Activated T-helper 1 cell treated with anti-CD3 and anti-CD28 coated beads, Interleukin-12 subunit alpha, Interleukin-12 subunit beta, Interleukin-2, Interleukin-4 antibody, amounts not matched to agents 30 ng/mL and 10 ng/mL and 1 ng/mL, durations not matched to agents 14 hours and 24 hours and 36 hours (primary cell): ENCODE results near the gene NPDC1. TPM values are rescaled to one million over a fixed set of nuclear protein-coding genes. Genes with fewer than 3 reads are reported as not detected.
A peak's percentile ranks its signal among the peaks of the same experiment; 100 is the strongest.

Experiments used
- DNase-seq: peaks from one replicate; pipeline ENCODE4 v3.0.0; 2021; ENCODE audit warnings: low spot score
- H3K27ac Mint-ChIP-seq: one replicate; pipeline ENCODE4 v1.8.0; 2021; ENCODE audit warnings: mild to moderate bottlenecking, mixed read lengths
- H3K27me3 Mint-ChIP-seq: one replicate; pipeline ENCODE4 v1.8.0; 2022; ENCODE audit warnings: mild to moderate bottlenecking, moderate library complexity, mixed read lengths; ENCODE audit not compliant: insufficient read depth
- H3K36me3 Mint-ChIP-seq: one replicate; pipeline ENCODE4 v1.8.0; 2021; ENCODE audit warnings: low read depth, mixed read lengths
- H3K4me1 Mint-ChIP-seq: one replicate; pipeline ENCODE4 v1.8.0; 2021; ENCODE audit warnings: low read depth, mixed read lengths
- H3K4me3 Mint-ChIP-seq: one replicate; pipeline ENCODE4 v1.8.0; 2021; ENCODE audit warnings: mild to moderate bottlenecking, moderate library complexity, mixed read lengths
- H3K9me3 Mint-ChIP-seq: one replicate; pipeline ENCODE4 v1.8.0; 2021; ENCODE audit warnings: mixed read lengths
- intact Hi-C: fragments of 100-400 bp; cut with micrococcal nuclease; formaldehyde crosslinking; loops from one replicate; pipeline ENCODE4 v1.15.1; 2024
- total RNA-seq: library from RNA; stranded (reverse); gene quantifications from 2 replicates; pipeline ENCODE4 v1.2.3, GENCODE V29; 2022

The NPDC1 gene
- total RNA-seq, 1 donor from 2014 or later: 80.1 TPM

DNA sequence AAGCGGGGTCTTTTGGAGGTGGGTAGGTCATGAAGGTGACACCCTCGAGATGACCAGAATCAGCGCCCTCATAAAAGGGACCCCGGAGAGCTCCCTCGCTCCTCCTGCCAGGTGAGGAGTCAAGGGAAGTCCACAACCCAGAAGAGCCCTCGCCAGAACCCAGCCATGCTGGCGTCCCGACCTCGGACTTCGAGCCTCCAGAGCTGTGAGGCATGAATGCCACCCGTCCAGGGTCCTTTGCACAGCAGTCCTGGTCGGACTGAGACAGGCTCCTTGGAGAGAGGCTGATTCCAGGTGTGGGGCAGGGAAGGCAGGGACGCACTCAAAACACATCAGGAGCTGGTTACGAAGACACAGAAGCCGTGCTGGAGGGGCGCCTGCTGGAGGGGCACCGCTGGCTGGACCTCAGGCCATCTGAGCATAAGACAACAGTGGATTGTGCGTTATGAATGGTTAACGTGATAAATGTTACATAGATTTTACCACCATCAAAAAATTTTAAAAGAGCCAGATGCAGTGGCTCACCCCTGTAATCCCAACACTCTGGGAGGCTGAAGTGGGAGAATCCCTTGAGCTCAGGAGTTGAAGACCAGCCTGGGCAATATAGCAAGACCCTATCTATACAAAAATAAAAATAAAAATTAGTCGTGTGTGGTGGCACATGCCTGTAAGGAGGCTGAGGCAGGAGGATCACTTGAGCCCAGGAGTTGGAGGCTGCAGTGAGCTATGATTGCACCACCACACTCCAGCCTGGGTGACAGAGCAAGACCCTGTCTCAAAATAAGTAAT is 43.9 kb downstream of the NPDC1 start:
- Mint-ChIP-seq H3K4me1 (peaks cover 22% of the 10 kb centered on the region), H3K36me3 (no peaks in the 10 kb centered on the region), H3K9me3 (no peaks in the 10 kb centered on the region), H3K27me3 (peaks cover 13% of the 10 kb centered on the region), H3K4me3 (no peak overlapping the region), H3K27ac (no peak overlapping the region)
- intact Hi-C loops: loop anchor here (2.0 kb wide), 2 partner anchors 33 to 211 kb away; partner anchors contain the start of gene TMEM141
- no peak for DNase-seq

DNA sequence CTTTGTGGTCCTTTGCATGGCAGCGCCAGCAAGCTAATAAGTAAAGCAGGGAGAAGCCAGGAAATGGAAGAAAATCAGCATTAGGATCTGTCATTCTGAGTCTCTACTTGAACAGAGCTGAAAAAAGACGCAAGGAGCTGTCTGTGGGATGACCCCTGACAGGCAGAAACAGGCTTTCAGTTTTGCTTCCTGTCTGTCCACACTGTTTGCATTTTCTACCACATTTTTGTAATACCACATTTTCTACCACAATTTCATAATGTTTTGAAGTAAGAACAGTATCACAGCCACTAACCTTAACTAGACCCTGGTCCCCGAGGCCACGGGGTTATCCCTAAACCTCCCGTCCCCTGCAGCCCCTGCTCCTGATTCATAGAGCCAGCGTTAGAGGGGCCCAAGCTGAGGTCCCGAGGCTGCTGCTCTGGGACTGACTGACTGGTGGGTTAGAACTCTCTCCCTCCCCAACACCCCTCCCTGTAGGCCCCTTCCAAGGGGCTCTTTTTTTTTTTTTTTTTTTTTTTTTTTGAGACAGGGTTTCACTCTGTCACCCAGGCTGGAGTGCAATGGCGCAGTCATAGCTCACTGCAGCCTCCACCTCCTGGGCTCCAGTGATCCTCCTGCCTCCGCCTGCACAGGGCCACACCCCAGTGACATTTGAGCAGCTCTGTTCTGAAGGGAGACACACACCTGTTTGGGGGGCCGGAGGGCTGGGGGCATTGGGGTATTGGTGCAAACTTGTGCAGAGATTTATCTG is 45.6 kb downstream of the NPDC1 start:
- peak; percentile 22 for DNase-seq
- H3K27me3 Mint-ChIP-seq: peaks cover 13% of the 10 kb centered on the region
- no peaks in the 10 kb centered on the region for H3K36me3 Mint-ChIP-seq
- intact Hi-C loops: loop anchor here (1.0 to 2.0 kb wide), 3 partner anchors 34 to 210 kb away; partner anchors contain the start of gene TMEM141
- peak overlapping the region; percentile 72 for H3K27ac Mint-ChIP-seq
- peak overlapping the region; percentile 32 for H3K4me3 Mint-ChIP-seq
- no peaks in the 10 kb centered on the region for H3K9me3 Mint-ChIP-seq
- peaks cover 26% of the 10 kb centered on the region for H3K4me1 Mint-ChIP-seq

DNA sequence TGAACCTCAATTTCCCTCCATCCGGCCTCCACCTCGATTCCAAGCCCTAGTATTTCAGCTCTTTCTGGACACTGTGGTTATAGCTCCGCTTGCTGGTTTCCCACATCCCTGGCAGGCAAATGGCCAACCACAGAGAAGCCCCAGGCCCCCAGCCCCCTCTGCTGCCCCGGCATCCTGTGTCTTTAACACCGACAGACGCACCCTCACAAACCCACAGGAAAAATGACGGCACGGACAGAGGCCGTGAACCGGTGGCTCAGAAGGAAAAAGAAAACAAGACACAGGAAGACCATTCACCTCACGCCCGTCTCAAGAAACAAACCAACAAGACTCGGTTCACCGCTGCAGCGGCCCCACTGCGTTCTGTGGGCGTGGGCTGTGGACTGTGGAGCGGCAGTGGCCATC is 48.1 kb downstream of the NPDC1 start:
- Mint-ChIP-seq H3K4me3 (peak overlapping the region; percentile 55), H3K9me3 (no peaks in the 10 kb centered on the region), H3K36me3 (no peaks in the 10 kb centered on the region), H3K27ac (peak overlapping the region; percentile 85), H3K27me3 (peaks cover 10% of the 10 kb centered on the region), H3K4me1 (peaks cover 34% of the 10 kb centered on the region)
- DNase-seq: peak; percentile 28
- intact Hi-C loops: no loop called here

DNA sequence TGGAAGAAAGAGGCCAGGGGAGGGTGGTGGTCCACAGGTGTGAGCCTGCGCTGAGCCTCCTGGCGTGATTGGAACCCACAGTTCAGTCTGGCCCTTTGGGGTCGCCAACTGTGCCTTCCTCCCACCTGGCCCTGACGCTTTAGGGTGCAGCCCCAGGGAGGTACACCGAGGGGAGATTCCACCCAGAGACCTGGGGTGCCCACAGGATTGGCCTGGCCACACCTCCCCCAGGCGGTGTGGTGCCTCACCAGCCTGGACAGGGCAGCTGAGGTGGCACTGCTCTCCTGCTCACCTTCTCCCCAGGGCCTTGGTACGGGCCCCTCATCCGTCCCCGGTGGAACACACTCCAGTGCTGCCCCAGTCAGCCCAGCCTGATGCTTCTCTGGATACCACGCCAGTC is 48.6 kb downstream of the NPDC1 start:
- H3K9me3 Mint-ChIP-seq: no peaks in the 10 kb centered on the region
- H3K27me3 Mint-ChIP-seq: peaks cover 10% of the 10 kb centered on the region
- no peak for DNase-seq
- no peaks in the 10 kb centered on the region for H3K36me3 Mint-ChIP-seq
- H3K4me1 Mint-ChIP-seq: peaks cover 34% of the 10 kb centered on the region
- peak overlapping the region; percentile 85 for H3K27ac Mint-ChIP-seq
- peak overlapping the region; percentile 55 for H3K4me3 Mint-ChIP-seq
- intact Hi-C loops: no loop called here

DNA sequence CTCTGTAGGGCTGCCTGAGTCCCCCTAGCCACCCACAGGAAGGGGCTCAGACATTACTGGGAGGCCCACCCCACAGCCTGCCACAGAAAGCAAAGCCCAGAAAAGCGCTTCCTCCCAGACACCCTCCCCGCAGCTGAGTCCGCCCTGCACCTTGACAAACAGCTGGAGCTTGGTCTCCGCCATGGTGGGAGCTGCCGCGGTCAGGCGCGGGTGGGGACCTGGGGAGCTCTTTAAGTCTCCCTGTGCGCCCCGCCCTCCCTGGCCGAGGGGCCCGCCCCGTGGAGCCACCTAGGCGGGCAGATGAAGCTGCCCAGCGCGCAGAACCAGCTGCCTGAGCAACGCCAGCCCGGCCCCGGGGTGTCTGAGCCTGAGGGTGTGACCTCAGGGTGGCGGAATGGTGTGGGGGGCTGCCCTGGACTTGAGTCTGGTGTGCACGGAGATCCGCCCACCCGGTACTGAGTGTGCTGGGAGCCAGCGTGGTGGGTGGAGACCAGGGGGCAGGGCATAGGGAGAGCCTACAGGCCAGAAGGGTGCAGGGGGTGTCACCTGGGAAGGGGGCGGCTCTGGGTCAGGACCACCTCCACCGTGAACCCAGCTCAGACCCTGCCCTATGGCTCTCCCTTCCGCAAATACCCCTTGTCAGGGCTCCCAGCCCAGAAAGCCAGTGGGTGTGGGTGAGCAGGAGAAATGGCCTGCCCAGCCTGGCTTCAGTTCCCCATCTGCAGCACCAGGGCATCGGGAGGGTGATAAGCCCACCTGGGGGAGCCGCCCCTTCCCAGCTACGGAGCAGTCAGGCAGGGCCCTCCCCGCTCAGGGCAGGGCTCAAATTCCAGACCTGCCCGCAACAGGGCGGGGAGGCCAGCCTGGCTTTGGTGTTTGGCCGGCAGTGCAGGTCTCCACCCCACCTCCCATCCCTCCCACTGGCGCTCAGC is 49.4 kb downstream of the NPDC1 start, which contains the start of gene CLIC3:
Gene CLIC3 (minus strand): TSS at position 208 of the 932 bp plus-strand sequence. CDS start 25 bp downstream, at position 183.
- Mint-ChIP-seq H3K27ac (peak within 1 kb of the TSS; percentile 52), H3K27me3 (peaks cover 10% of the 10 kb centered on the region), H3K4me3 (peak within 1 kb of the TSS; percentile 30), H3K36me3 (no peaks in the 10 kb centered on the region), H3K4me1 (peaks cover 34% of the 10 kb centered on the region), H3K9me3 (no peaks in the 10 kb centered on the region)
- DNase-seq: peak; percentile 20
- intact Hi-C loops: no loop called here

DNA sequence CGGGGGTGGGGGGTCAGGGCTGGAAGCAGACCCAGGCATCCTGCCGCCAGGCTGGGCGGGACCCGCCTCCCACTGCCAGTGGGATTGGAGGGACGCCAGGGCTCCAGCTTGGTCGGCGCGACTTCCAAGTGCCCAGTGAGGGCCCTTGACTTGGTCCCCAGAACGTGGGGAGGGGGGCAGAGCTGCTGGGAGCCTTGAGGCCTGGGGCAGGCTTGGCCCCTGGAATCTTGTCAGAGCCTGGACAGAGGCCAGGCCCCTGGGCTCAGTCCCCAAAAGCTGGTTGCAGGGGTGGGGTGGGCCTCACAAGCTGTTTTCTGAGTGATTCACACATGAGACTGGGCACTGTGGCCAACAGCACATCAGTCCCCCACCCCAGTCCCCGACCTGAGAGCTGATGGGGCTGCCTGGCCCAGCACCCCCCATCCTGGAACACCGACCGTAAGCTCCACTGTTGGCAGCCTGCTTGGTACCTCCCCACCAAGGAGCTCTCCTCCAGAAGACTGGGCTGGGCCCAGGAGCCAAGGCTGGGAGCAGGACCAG is 50.1 kb downstream of the NPDC1 start:
- DNase-seq: no peak
- intact Hi-C loops: no loop called here
- Mint-ChIP-seq H3K4me3 (peak overlapping the region; percentile 30), H3K27me3 (peaks cover 11% of the 10 kb centered on the region), H3K27ac (no peak overlapping the region), H3K4me1 (peaks cover 42% of the 10 kb centered on the region), H3K36me3 (no peaks in the 10 kb centered on the region), H3K9me3 (no peaks in the 10 kb centered on the region)

DNA sequence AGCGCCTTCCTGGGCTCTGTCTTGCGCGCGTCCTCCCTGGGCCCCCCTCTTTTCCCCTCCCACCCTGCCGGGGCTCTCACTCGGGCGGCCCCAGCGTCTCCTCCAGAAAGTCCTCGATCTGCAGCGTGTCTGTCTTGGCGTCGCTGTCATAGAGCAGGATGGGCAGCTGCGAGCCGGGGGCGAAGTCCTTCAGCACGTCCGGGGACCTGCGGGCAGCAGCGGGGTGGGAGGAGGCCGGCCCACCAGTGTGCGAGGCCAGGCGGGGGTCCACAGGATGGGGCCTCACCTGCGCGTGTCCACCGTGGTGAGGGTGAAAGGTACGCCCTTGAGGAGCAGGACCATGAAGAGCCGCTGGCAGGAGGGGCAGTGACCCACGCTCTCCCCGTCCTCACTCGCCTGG is 50.6 kb downstream of the NPDC1 start:
- Mint-ChIP-seq H3K27ac (no peak overlapping the region), H3K27me3 (peaks cover 13% of the 10 kb centered on the region), H3K4me3 (no peak overlapping the region), H3K4me1 (peaks cover 41% of the 10 kb centered on the region), H3K36me3 (no peaks in the 10 kb centered on the region), H3K9me3 (no peaks in the 10 kb centered on the region)
- intact Hi-C loops: no loop called here
- DNase-seq: no peak

DNA sequence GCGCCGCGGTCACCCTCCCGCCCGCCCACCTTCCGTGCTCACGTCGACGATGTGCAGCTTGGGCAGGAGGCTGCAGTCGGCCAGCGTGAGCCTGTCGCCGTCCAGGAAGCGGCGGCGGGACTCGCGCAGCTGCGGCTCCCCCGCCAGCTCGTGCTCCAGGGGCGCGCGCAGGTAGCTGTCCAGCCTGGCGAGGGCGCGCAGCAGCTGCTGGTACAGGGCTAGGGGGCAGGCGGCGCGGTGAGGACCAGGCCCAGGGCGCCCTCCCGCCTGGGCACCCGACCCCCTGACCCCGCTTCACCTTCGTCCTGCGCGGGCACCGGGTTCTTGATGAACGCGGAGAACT is 51.1 kb downstream of the NPDC1 start:
- intact Hi-C loops: loop anchor here (5.0 kb wide), 1 partner anchor 93 kb away; no protein-coding TSS in a partner anchor
- Mint-ChIP-seq H3K36me3 (no peaks in the 10 kb centered on the region), H3K27ac (no peak overlapping the region), H3K9me3 (no peaks in the 10 kb centered on the region), H3K27me3 (peaks cover 17% of the 10 kb centered on the region), H3K4me3 (no peak overlapping the region), H3K4me1 (peaks cover 36% of the 10 kb centered on the region)
- DNase-seq: no peak

DNA sequence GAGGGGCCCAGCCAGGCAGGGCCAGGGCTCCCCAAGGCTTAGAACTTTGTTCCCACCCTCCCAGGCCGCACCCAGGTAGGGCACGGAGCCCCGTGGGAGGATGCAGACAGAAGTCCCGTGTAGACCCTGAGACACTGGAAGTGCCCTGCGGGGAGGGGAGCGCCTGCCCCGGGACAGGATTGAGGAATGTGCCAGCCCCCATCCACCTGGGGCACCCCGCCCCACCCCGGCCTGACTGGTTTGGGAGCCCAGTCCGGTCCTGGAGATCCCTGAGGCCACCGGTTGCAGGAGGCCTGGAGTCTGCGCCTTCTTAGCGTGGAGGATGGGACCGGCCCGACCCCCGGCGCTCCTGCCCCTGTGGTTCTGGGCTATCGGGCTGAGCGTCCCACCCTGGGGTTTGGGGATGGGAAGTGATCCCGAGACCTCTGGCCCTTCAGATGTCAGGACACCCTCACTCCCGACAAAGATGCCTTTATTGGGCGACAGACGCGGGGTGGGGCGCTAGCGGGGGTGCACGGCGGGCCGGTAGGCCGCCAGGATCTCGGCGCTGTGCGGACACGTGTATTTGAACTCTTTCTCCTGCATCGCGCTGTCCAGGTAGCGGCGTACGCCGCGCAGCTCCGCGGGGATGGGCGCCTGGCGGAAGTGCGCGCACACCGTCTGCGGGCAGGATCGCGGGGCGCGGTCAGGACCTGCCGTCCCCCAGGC is 51.6 kb downstream of the NPDC1 start:
- intact Hi-C loops: loop anchor here (5.0 kb wide), 1 partner anchor 92 kb away; no protein-coding TSS in a partner anchor
- H3K36me3 Mint-ChIP-seq: no peaks in the 10 kb centered on the region
- H3K9me3 Mint-ChIP-seq: no peaks in the 10 kb centered on the region
- H3K4me3 Mint-ChIP-seq: peak overlapping the region; percentile 87
- no peak overlapping the region for H3K27ac Mint-ChIP-seq
- H3K27me3 Mint-ChIP-seq: peaks cover 22% of the 10 kb centered on the region
- no peak for DNase-seq
- H3K4me1 Mint-ChIP-seq: peaks cover 35% of the 10 kb centered on the region

DNA sequence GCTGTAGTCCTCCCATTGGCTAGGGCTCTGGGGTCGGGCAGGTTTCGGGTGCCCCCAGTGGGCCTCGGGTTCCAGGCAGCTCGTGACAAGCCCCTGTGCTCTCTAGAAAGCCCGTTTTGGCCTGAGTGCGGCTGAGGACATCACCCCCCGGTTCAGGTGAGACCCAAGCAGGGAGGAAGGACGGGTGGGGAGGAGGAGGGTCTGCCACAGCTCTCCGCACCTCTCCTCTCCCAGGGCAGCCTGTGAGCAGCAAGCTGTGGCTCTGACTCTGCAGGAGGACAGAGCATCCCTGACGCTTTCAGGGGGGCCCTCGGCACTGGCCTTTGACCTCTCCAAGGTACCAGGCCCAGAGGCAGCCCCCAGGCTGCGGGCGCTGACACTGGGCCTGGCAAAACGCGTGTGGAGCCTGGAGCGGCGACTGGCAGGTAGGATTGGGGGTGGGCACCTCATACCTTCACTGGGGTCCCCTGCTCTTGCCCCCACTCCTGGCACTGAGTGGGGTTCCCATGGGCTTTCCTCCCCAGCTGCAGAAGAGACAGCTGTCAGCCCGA is 53.1 kb downstream of the NPDC1 start:
- H3K9me3 Mint-ChIP-seq: no peaks in the 10 kb centered on the region

DNA sequence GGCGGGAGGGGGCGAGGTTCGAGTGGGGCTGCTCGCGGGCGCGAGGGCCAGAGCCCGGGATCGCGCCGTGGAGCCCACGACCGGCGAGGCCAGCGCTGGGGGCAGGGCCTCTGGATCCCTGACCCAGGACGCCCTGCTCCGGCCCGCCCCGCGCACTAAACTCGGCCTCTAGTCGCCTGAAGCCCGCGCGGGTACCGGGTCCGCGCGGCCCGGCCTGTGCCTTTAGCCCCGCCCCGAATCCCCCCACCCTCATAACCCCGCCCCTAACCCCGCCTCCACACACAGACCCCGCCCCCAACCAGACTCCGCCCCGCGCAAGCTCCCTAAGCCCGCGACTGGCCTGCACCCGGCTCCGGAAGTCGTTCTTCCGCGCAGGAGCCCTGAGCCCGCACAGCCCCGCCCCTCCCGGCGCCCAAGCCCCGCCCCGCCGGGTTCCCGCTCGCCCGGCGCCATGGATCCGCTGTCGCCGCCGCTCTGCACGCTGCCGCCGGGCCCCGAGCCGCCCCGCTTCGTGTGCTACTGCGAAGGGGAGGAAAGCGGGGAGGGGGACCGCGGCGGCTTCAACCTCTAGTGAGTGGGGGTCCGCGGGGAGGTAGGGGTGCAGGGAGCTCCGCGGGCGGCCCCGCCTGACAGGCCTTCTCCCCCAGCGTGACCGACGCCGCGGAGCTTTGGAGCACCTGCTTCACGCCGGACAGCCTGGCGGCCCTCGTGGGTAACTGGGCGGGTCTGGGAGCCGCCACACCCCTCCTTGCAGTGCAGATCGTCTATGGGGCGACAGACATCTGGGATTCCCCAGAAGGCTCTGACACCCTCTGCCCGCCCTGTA is 53.8 kb downstream of the NPDC1 start, which contains the start of gene PAXX:
Gene PAXX (plus strand): TSS at position 430 of the 826 bp plus-strand sequence. CDS start 22 bp downstream, at position 452.
- Mint-ChIP-seq H3K27me3 (peaks cover 26% of the 10 kb centered on the region), H3K4me1 (peaks cover 24% of the 10 kb centered on the region), H3K4me3 (peak within 1 kb of the TSS; percentile 87), H3K9me3 (no peaks in the 10 kb centered on the region), H3K27ac (peak within 1 kb of the TSS; percentile 84), H3K36me3 (no peaks in the 10 kb centered on the region)
- intact Hi-C loops: loop anchor here (1.0 to 5.0 kb wide), 13 partner anchors 14 to 467 kb away; partner anchors contain the start of genes AJM1, FBXW5, NSMF and RABL6
- peak; percentile 93 for DNase-seq

More for the DNA sequence above, 53.1 kb downstream of the NPDC1 start:
- peaks cover 24% of the 10 kb centered on the region for H3K27me3 Mint-ChIP-seq
- no peak for DNase-seq
- intact Hi-C loops: loop anchor here (1.0 to 5.0 kb wide), 13 partner anchors 15 to 466 kb away; partner anchors contain the start of genes AJM1, FBXW5, NSMF and RABL6
- no peaks in the 10 kb centered on the region for H3K36me3 Mint-ChIP-seq
- H3K4me3 Mint-ChIP-seq: peak overlapping the region; percentile 87
- H3K27ac Mint-ChIP-seq: peak overlapping the region; percentile 83
- H3K4me1 Mint-ChIP-seq: peaks cover 30% of the 10 kb centered on the region
